NCI-H1417 (cell line): ENCODE measurements around the gene LY6G5C.

Experiments used
- DNase-seq, 3 experiments: peaks; one replicate each; lab custom pipeline; 2025; lab: John Stamatoyannopoulos, UW

Gene LY6G5C

GRCh38 chr6:31691564-31692108 lies 10.8 kb upstream of the LY6G5C start:
- DNase-seq = no peak

- DNase-seq = no peak
These were observed 10.2 kb upstream of the LY6G5C start for GRCh38 chr6:31691078-31691463.

GRCh38 chr6:31690231-31691077 lies 9.6 kb upstream of the LY6G5C start:
- DNase-seq = no peak

DNA sequence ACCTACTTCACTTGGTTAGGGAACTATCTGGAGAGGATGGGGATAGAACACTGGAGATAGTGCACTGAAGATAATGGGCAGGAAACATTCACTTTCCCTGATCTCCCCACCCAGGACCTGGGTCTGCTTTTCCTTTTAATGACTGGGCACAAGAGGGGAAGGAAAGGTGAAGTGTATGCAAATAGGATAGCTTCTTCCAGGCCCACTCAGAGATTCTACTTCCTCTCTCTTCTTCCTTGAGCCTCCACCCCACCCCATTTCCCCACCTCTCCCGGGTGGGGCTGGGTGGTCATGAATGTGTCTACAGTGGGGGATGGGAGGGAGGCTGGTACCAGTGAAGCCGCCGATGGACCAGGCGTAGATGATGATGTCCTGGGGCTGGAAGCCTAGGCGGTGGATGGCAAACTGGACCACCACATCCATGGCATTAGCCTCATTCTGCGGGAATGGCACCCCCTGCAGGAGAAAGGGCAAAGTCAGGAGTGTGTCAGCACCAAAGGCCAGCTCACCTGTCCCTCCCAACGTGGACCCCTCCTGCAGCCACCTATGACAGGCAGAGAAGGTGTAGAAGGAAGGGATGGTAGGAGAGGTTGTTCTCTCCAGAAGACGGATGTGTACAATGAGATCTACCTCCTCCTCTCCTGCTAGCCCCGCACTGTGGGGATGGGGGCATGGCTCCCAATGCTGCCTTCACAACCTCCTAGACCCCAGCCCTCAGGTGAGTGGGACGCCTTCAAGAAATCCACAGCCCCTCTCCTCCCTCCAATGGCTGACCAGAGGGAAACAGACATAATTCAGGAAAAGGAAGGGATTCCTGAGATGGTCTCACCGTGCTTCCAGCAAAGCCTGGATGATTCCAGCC lies 8.6 kb upstream of the LY6G5C start:
- DNase-seq = no peak

DNA sequence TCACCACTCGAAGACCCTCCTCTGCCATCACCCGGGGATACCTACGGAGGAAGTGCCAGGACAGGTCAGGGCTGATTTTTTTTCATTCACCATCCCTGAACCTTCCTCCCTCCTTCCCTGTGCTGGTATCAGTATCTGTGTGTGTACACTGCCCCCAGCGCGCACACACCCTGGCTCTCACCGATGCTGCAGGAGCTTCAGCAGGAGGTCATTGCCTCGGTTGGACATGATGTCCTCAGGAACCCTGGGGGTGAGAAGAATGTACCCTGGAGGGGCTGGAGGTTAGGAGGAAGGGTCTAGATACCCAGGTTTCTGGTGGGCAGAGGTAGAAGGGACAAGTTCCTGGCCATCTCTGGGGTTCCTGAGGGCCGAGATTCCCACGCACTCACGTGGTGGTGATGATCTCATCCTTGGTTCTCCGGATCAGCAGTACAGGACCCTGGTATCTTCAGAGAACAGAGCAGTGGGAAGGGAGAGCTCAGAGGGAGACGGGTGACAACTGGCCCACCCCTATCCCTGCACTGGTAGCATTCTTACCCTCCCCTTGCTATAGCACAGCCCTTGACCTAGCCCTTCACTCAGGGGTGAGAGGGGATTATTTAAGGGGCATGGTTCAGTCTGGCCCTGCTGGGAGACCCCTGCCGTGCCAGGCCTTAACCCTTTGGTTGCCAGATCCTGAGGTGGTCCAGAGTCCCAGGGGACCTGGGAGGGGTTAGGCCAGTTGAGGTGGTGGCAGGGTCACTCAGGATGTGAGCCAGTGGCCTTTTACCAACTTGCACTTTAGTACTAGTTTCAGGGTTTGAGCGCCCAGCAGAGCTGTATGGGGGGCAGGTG lies 7.2 kb upstream of the LY6G5C start:
- no peak for DNase-seq

DNA sequence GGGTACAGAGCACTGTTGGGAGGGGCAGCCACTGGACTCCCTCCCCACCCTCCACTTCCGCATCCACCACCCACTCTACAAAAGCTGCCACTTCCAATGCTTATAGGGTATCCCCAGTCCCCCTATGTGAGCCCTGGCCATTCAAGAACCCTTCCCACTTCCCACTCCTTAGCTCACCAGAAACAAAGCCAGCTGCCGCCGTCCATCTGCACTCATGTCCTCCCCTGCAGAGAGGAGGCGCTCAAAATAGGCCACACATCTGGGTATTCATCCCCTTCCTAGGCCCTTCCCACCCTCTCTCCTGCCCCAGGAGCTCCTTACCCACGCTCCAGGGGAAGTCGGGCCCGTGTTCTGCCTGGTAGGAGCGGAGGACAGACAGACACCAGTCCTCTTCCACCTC lies 6.5 kb upstream of the LY6G5C start:
- no peak for DNase-seq

DNA sequence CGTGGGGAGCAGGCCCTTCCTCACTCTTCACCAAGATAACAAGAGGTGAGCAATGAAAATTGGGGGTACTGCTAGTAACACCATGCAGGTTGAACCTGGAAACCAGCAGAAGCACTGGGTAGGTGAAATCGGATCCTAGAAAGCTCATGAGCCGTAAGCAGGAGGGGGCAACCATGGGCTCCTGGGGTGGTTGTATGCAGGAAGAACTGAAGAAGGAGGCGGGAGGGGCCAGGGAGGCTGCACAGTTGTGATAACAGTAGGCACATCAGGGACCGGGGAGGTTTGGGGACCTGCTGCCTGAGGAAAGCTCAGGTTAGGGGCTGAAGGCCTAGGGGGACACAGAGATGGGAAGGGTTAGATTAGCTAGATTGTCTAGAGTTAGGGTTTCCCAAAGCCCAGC lies 5.6 kb upstream of the LY6G5C start:
- DNase-seq = no peak

- DNase-seq = peak in 1 of 3 experiments; percentile 22
These were observed 2.7 kb upstream of the LY6G5C start for GRCh38 chr6:31683591-31683990.

GRCh38 chr6:31681135-31681671 lies 336 bp upstream of the LY6G5C start:
- peak; percentile 42 to 78 (median 75) for DNase-seq

DNA sequence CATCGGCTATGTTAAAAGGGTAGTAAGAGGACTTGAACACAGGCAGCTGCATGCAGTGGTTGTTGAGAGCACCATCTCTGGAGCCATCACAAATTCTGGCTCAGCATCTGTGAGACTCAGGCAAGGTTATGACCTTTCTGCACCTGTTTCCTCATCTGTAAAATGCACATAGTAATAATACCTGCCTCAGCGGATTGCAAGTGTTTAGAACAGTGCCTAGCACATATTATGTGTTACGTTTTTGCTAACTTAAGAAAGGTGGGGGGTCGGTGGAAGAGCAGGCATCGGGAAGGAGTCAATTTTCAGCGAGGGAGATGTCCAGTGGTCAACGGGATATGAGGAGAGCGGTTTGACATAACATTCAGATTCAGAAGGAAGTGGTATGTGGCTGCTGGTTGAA lies 2.9 kb downstream of the LY6G5C start:
- DNase-seq = no peak

- DNase-seq = no peak
These were observed 4.0 kb downstream of the LY6G5C start for GRCh38 chr6:31676904-31677303.

- DNase-seq = no peak
These were observed 4.5 kb downstream of the LY6G5C start for GRCh38 chr6:31676322-31676903.

GRCh38 chr6:31669676-31670075 lies 11.2 kb downstream of the LY6G5C start, which contains the start of gene LY6G5B:
TSS of gene LY6G5B (plus strand) at chr6:31669976. CDS start at chr6:31670951, 975 bp downstream.
- no peak for DNase-seq

DNA sequence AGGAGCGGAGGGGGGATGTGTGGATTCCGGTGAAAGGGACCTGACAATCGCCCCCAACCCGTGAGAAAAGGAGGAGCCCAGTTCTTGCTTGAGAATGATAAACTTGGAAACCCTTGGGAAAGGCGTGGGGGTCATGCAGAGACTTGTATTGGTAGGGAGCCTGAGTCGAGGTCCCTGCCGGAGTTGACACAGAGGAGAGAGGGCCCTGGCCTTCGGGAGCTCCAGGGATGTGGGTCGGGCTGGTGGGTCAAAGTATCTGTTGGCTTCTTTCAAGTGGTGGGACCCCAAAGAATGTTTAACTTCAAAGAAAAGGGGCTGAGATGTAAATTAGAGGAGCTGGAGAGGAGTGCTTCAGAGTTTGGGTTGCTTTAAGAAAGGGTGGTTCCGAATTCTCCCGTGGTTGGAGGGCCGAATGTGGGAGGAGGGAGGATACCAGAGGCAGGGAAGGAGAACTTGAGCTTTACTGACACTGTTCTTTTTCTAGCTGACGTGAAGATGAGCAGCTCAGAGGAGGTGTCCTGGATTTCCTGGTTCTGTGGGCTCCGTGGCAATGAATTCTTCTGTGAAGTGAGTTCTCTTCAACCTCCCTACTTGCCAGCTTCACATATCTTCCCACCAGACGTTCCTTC lies 14.4 kb downstream of the LY6G5C start:
- no peak for DNase-seq

GRCh38 chr6:31665501-31666336 lies 15.1 kb downstream of the LY6G5C start, which contains the start of gene CSNK2B:
TSS of gene CSNK2B (plus strand) at chr6:31666080. CDS start at chr6:31666832, 752 bp downstream.
- peak; percentile 95 to 98 (median 95) for DNase-seq

GRCh38 chr6:31664790-31665500 lies 15.9 kb downstream of the LY6G5C start, which contains the start of gene GPANK1:
TSS of gene GPANK1 (minus strand) at chr6:31664997. CDS start at chr6:31664478, 519 bp downstream.
- DNase-seq = peak; percentile 86 to 96 (median 94)

GRCh38 chr6:31663961-31664789 lies 16.7 kb downstream of the LY6G5C start:
- DNase-seq = peak in 2 of 3 experiments; percentile 30 to 50
